ENCODE results near the gene CEP192.

DNA sequence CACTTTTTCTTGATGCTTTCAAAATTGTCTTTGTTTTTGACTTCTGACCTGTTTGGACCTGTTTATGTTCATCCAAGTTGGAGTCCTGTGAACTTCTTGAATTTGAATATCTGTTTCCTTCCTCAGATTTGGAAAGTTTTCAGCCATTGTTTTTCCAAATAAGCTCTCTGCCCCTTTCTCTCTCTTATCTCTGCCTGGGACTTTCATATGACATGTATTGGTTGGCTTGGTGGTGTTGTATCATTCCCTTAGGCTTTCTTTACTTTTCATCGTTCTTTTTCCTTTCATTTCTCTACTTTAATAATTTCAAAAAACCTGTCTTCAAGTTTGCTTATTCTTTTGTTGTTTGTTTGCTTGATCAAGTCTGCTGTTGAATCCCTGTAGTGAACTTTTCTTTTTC, 167.3 kb downstream of the CEP192 start:
- TF ChIP-seq, protein P1, sequence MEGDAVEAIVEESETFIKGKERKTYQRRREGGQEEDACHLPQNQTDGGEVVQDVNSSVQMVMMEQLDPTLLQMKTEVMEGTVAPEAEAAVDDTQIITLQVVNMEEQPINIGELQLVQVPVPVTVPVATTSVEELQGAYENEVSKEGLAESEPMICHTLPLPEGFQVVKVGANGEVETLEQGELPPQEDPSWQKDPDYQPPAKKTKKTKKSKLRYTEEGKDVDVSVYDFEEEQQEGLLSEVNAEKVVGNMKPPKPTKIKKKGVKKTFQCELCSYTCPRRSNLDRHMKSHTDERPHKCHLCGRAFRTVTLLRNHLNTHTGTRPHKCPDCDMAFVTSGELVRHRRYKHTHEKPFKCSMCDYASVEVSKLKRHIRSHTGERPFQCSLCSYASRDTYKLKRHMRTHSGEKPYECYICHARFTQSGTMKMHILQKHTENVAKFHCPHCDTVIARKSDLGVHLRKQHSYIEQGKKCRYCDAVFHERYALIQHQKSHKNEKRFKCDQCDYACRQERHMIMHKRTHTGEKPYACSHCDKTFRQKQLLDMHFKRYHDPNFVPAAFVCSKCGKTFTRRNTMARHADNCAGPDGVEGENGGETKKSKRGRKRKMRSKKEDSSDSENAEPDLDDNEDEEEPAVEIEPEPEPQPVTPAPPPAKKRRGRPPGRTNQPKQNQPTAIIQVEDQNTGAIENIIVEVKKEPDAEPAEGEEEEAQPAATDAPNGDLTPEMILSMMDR (IDR thresholded peaks at IDR 0.05; ENCODE audit: insufficient read depth, low read depth, low read length) = no peak
- no peak for TF ChIP-seq EZH2 (IDR thresholded peaks at IDR 0.05; ENCODE audit: insufficient read depth, low read length)
